Loucy (cell line): ENCODE data around the gene EIF3B.
"Not testable (repeated sequence)": the region's sequence is repeated elsewhere in the genome, so short reads cannot be mapped to it uniquely, and the experiment has no call there.

Experiments used
- H2AFZ ChIP-seq: fragments of 200-600 bp; sonication (generic); 2 replicates; pipeline ENCODE4 v1.6.0; 2016; ENCODE audit warnings: antibody characterized with exemption, mild to moderate bottlenecking, low read length, moderate library complexity
- H3F3A ChIP-seq: fragments of 200-600 bp; 2 replicates; pipeline ENCODE4 v1.6.0; 2016; ENCODE audit warnings: antibody characterized with exemption, low read depth, mild to moderate bottlenecking
- H3K27me3 ChIP-seq: fragments of 200-600 bp; sonication (generic); 2 replicates; pipeline ENCODE4 v1.6.1; 2014; ENCODE audit warnings: low read length, mild to moderate bottlenecking; ENCODE audit not compliant: insufficient read depth, poor library complexity, severe bottlenecking
- H3K36me3 ChIP-seq: fragments of 200-600 bp; sonication (generic); 2 replicates; pipeline ENCODE4 v1.6.1; 2016; ENCODE audit warnings: low read length; ENCODE audit not compliant: insufficient read depth
- H3K4me1 ChIP-seq: fragments of 200-600 bp; sonication (generic); 2 replicates; pipeline ENCODE4 v1.5.1; 2014; ENCODE audit warnings: low read length, mild to moderate bottlenecking; ENCODE audit not compliant: insufficient read depth, poor library complexity, severe bottlenecking
- H3K4me2 ChIP-seq: fragments of 200-600 bp; sonication (generic); 2 replicates; pipeline ENCODE4 v1.6.0; 2014; ENCODE audit warnings: antibody characterized with exemption, low read length, low read depth, mild to moderate bottlenecking; ENCODE audit not compliant: poor library complexity, severe bottlenecking
- H3K4me3 ChIP-seq: fragments of 200-600 bp; sonication (generic); 2 replicates; pipeline ENCODE4 v1.5.1; 2014; ENCODE audit warnings: low read length, mild to moderate bottlenecking, mixed read lengths; ENCODE audit not compliant: poor library complexity, severe bottlenecking
- H3K79me2 ChIP-seq: fragments of 200-600 bp; sonication (generic); 2 replicates; pipeline ENCODE4 v1.6.1; 2014; ENCODE audit warnings: low read length; ENCODE audit not compliant: insufficient read depth
- H3K9ac ChIP-seq: fragments of 200-600 bp; sonication (generic); 2 replicates; pipeline ENCODE4 v1.6.0; 2014; ENCODE audit warnings: mild to moderate bottlenecking, low read depth, low read length, moderate library complexity; ENCODE audit not compliant: poor library complexity, severe bottlenecking
- H3K9me2 ChIP-seq: fragments of 200-600 bp; sonication (generic); replicated peaks from 2 replicates; pipeline ENCODE4 v1.6.1; 2016; ENCODE audit warnings: low read depth, low read length, mixed read lengths
- H3K9me3 ChIP-seq: fragments of 200-600 bp; sonication (generic); 2 replicates; pipeline ENCODE4 v1.6.1; 2014; ENCODE audit warnings: mild to moderate bottlenecking, antibody characterized with exemption, low read length, low read depth; ENCODE audit not compliant: insufficient read depth
- H4K20me1 ChIP-seq: fragments of 200-600 bp; sonication (generic); 2 replicates; pipeline ENCODE4 v1.6.0; 2014; ENCODE audit warnings: antibody characterized with exemption, low read length, mild to moderate bottlenecking; ENCODE audit not compliant: insufficient read depth, poor library complexity, severe bottlenecking
- CTCF ChIP-seq: fragments of 200-600 bp; sonication (generic); conservative IDR thresholded peaks from 2 replicates; pipeline ENCODE4 v1.5.1; 2014; ENCODE audit warnings: mild to moderate bottlenecking, antibody characterized with exemption, low read length
- EZH2phosphoT487 ChIP-seq: fragments of 200-600 bp; IDR thresholded peaks from 2 replicates; pipeline ENCODE4 v1.6.1; 2018; ENCODE audit warnings: antibody characterized with exemption, mild to moderate bottlenecking, moderate library complexity, borderline replicate concordance

EIF3B gene

DNA sequence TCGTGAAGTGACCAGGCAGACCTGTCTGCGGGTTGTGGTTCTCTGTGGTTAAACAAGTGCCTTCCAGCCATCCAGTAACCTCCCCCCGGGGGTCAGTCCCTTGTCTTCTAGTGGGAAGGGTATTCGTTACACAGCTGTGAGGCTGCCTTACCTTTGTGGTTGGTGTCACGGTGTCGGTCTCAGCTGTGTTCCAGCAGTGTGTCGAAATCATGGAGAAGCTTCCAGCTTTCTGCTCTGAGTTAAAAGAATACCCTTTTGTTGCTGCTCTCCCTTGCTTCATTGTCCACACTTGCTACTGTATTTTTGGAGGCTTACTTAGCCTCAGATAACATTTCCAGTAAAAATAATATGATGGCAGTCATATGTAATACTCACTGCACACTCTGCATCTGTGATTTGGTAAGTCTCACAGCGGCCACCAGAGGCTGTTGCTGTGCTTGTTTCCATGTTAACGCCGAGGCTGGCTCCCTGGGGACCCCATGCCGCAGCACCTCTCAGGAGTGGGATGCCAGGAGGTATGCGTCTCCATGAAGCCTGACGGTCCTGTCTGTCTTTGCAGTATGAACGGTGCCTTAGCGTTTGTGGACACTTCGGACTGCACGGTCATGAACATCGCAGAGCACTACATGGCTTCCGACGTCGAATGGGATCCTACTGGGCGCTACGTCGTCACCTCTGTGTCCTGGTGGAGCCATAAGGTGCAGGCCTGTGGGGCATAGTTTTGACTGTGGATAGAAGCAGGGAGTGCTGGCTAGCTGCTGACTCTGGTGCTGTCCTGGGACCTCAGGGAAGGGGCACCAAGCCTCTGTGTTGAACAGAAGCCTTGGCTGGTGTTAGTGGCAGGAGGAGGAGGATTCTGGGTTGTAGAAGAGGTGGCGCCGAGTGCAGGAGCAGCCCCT, 20.5 kb downstream of the EIF3B start:
- Histone ChIP-seq H3K9me2 (no peaks in the 10 kb centered on the region), H3K79me2 (peaks cover 29% of the 10 kb centered on the region), H4K20me1 (peaks cover 20% of the 10 kb centered on the region), H3F3A (no peaks in the 10 kb centered on the region), H3K4me3 (no peak overlapping the region), H3K4me2 (no peak overlapping the region), H3K27me3 (no peaks in the 10 kb centered on the region), H2AFZ (no peak overlapping the region), H3K4me1 (no peaks in the 10 kb centered on the region), H3K9ac (no peak overlapping the region), H3K36me3 (peaks cover 94% of the 10 kb centered on the region; the same call in 1 of the 2 replicates), H3K9me3 (no peaks in the 10 kb centered on the region)
- no peak for TF ChIP-seq EZH2phosphoT487

GRCh38 chr7:2376351-2377154, 21.9 kb downstream of the EIF3B start:
- Histone ChIP-seq H3K36me3 (peaks cover 94% of the 10 kb centered on the region; the same call in 1 of the 2 replicates), H3K79me2 (peaks cover 29% of the 10 kb centered on the region), H4K20me1 (peaks cover 20% of the 10 kb centered on the region)

DNA sequence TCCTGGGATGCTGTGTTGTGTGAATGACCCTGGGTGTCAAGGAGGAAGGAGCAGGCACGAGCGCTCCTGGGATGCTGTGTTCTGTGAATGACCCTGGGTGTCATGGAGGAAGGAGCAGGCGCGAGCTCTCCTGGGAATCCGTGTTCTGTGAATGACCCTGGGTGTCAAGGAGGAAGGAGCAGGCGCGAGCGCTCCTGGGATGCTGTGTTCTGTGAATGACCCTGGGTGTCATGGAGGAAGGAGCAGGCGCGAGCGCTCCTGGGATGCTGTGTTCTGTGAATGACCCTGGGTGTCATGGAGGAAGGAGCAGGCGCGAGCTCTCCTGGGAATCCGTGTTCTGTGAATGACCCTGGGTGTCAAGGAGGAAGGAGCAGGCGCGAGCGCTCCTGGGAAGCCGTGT, 22.9 kb downstream of the EIF3B start:
- H3K36me3 ChIP-seq, result peaks cover 91% of the 10 kb centered on the region; the same call in 1 of the 2 replicates
- H3K4me2 ChIP-seq, H3K4me1 ChIP-seq, H3F3A ChIP-seq, H2AFZ ChIP-seq, H3K4me3 ChIP-seq, H3K9me2 ChIP-seq, H3K9ac ChIP-seq, H3K27me3 ChIP-seq, H3K9me3 ChIP-seq: not testable (repeated sequence)
- H4K20me1 ChIP-seq, result peaks cover 20% of the 10 kb centered on the region
- peaks cover 24% of the 10 kb centered on the region for H3K79me2 ChIP-seq

More at GRCh38 chr7:2376351-2377154, 21.9 kb downstream of the EIF3B start:
- Histone ChIP-seq H3F3A (no peaks in the 10 kb centered on the region), H3K9me3 (no peaks in the 10 kb centered on the region), H3K9ac (no peak overlapping the region), H3K4me3 (no peak overlapping the region), H2AFZ (no peak overlapping the region), H3K4me2 (no peak overlapping the region), H3K4me1 (no peaks in the 10 kb centered on the region), H3K9me2 (no peaks in the 10 kb centered on the region), H3K27me3 (no peaks in the 10 kb centered on the region)
- TF ChIP-seq EZH2phosphoT487 (no peak), CTCF (no peak)

- Histone ChIP-seq H3K79me2 (peaks cover 23% of the 10 kb centered on the region), H4K20me1 (peaks cover 20% of the 10 kb centered on the region), H3K36me3 (peaks cover 86% of the 10 kb centered on the region; the same call in 1 of the 2 replicates)
- not testable (repeated sequence) for H2AFZ ChIP-seq, H3K4me2 ChIP-seq, H3K9me2 ChIP-seq, H3K4me1 ChIP-seq, H3K9ac ChIP-seq, H3F3A ChIP-seq, H3K9me3 ChIP-seq, H3K27me3 ChIP-seq, H3K4me3 ChIP-seq
These were observed 23.5 kb downstream of the EIF3B start for GRCh38 chr7:2378125-2378524.
